ENCODE measurements around the gene SLC7A14.

GRCh38 chr3:170424879-170425278 lies 161.0 kb downstream of the SLC7A14 start:
- TF ChIP-seq CTCF (IDR thresholded peaks at IDR 0.05) (no peak), EP300 (IDR thresholded peaks at IDR 0.05) (no peak)

Data from tibial nerve (tissue), 4 donors.